Measurements from ENCODE around the gene TEKT3. TPM values are rescaled to one million over a fixed set of nuclear protein-coding genes. Genes with fewer than 3 reads are reported as not detected.

The TEKT3 gene
- total RNA-seq, 4 donors from 2014 or later = 0.51 to 3.3 (median 0.89) TPM

DNA sequence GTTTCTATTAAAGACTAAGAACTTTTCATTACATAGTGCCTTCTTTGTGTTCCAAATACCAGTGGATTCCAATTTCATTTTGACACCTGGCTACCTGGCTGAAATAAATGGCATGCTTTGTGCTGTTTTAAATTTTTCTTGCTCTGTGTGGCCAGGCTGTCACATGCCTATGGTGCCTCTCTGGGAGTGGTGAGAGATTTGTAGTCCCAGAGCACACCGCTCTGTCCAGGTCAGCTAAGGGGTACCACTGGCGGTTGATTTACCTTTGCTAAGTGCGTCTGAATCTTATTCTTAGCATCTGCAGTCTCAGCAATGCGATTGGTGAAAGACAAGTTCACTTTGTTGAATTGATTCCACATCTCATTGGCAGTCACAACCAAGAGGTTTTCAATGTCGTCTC lies 29.4 kb downstream of the TEKT3 start:
- TF ChIP-seq, protein P1, sequence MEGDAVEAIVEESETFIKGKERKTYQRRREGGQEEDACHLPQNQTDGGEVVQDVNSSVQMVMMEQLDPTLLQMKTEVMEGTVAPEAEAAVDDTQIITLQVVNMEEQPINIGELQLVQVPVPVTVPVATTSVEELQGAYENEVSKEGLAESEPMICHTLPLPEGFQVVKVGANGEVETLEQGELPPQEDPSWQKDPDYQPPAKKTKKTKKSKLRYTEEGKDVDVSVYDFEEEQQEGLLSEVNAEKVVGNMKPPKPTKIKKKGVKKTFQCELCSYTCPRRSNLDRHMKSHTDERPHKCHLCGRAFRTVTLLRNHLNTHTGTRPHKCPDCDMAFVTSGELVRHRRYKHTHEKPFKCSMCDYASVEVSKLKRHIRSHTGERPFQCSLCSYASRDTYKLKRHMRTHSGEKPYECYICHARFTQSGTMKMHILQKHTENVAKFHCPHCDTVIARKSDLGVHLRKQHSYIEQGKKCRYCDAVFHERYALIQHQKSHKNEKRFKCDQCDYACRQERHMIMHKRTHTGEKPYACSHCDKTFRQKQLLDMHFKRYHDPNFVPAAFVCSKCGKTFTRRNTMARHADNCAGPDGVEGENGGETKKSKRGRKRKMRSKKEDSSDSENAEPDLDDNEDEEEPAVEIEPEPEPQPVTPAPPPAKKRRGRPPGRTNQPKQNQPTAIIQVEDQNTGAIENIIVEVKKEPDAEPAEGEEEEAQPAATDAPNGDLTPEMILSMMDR (IDR thresholded peaks at IDR 0.05; ENCODE audit: low read depth) = no peak

DNA sequence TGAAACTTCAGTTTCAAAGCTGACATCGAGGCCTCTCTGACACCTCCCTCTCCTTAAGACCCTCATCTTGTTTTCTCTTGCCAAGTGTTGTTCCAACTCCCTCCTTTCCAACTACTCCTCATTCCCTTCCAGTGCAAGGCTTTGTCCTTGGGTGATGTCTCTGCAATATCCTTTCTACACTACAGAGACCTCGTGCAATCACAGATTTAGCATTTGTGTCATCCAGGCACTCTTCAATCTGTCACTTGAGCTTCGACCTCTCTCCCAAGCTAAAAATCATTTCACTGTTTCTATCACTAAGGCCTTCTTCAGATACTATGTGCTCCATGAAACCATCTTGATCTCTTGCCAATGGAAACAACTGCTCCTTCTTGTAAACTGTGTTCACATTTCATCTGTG lies 31.6 kb downstream of the TEKT3 start:
- TF ChIP-seq, protein P1 (IDR thresholded peaks at IDR 0.05; ENCODE audit: low read depth) = no peak

DNA sequence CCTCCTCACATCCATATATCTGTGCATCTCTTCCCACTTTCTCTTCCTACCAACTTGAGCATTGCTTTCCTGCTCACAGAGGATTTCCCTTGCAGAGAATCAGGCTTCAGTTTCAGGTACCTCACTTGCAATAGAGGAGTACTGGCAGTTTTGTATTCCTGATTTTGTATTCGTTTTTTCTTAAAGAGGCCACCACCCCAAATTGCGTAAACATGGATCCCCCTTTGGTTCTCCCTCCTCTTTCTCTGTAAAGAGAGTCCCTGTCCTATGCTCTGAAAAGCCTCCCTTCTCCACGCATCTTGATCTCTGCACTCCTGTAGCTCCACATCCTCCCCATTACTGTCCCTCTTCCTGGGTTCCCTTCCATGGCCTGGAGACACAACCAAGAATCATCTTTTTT lies 32.2 kb downstream of the TEKT3 start:
- TF ChIP-seq, protein P1 (IDR thresholded peaks at IDR 0.05; ENCODE audit: low read depth) = no peak

GRCh38 chr17:15308758-15309157 lies 32.6 kb downstream of the TEKT3 start:
- TF ChIP-seq, protein P1 (IDR thresholded peaks at IDR 0.05; ENCODE audit: low read depth) = no peak

DNA sequence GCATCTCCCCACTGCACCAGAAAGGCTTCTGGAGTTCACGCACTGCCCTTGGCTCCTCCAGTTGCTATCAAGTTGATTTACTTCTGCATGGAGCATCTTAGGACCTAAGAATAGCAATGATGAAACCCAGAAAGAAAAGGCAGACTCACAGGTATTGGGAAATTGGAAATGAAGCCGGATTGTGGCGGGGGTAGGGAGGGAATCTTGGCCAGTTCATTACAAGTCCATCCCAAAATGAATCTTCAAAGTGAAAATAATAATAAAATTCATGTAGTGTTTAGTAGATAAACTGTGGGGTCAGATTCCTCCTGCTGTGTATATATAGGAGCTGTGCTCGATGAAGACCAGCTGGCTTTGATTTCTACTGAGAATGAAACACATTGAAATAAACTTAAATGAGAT lies 33.7 kb downstream of the TEKT3 start:
- TF ChIP-seq, protein P1 (IDR thresholded peaks at IDR 0.05; ENCODE audit: low read depth) = no peak

DNA sequence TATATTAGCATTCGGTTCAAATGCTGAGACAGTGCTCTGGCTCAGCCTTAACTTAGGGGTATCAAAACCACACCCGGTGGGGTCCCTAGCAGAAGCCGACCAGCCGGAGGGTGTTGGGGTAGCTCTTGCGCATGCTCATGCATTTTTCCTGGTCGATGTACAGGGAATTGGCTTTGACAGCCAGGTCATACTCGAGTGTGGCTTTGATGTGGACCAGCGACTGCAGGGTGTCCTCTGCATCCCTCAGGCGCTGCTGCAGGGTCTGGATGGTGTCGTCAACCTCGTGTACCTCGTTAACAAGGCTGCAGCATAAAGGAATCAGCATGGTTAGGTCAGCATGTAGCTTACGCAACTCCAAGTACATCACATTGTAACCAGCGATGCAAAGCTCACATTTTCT lies 37.5 kb downstream of the TEKT3 start:
- TF ChIP-seq, protein P1 (IDR thresholded peaks at IDR 0.05; ENCODE audit: low read depth) = no peak

DNA sequence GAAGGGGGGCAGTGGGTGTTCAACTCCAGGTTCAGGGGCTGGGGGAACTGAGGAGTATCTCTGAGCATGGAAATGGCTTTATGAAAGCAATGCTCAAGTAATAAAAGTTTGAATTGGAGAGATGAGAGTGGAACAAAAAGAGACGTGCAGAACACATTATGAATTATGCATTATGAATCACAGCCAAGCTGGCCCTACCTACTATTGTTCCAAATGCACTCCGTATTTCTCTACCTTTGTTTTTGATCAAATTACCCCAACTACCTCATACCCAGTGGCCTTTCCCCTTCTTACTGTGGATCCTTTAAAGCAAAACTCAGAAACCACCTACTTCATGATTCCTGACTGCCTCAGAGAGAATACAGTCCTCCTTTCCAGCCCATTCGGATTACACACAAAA lies 38.1 kb downstream of the TEKT3 start:
- TF ChIP-seq, protein P1 (IDR thresholded peaks at IDR 0.05; ENCODE audit: low read depth) = no peak

Data from subcutaneous adipose tissue (tissue), 4 donors.